ENCODE data around the gene RREB1. TPM values are rescaled to one million over a fixed set of nuclear protein-coding genes. Genes with fewer than 3 reads are reported as not detected.

Gene RREB1
- total and polyA plus RNA-seq, 2 experiments from 2014 or later: 8.5 to 25.5 TPM

DNA sequence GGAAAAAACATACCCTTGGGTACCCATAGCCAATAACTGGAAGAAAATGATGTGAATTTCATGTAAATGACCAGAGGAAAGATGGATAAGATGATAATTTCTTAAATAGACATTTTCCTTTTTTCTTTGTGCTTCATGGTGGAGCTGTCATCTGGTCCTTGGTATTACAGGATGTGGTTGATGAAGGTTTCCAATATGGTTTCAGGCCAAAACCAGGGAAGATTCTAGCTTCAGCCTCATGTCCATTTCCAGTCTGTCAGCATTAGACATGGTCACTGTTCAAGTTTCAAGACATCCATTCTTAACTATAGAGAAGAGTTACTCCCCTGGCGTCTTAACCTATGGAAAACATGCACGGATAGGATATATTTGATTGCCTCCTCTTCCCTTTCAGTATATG lies 141.6 kb downstream of the RREB1 start:
- H3K36me3 Mint-ChIP-seq (ENCODE audit: low read depth): peaks cover 17% of the 10 kb centered on the region; the same call in 2 of the 3 replicates
- no peaks in the 10 kb centered on the region for H3K36me3 ChIP-seq (ENCODE audit: insufficient read depth)

DNA sequence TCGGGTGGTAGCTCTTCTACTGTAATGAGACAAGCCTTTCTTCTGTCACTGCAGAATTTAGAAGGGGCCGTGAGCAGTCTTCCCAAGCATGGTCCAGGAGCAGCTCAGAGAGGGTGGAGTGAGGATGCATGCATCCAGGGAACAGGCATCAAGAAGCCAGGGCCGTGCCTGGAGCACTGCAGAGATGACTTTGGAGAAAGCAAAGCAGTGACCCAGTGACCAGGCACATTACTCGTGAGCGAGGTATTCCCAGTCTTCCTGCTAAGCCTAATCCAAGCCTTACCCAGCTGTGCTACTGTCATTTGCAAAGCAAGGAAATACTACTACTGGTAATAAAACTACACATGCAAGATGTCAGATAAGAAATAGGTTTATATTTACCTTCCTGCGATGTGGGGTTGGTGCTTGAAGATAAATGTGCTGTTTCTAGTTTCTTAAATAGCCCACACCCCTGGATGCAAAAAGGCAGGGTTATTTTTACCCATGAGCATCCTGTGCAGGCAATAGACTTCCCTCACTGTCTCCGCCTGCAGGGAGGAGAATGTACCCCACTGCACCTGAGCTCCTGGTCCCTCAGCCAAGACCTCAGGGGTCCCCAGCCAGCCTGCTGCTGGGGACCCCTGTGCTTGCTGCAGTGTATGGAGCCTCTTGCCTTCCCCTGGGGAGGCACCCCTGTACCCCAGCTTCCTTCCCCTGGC lies 142.3 kb downstream of the RREB1 start:
- Histone ChIP-seq H3K27me3 (ENCODE audit: insufficient read depth) (no peaks in the 10 kb centered on the region), H3K9me2 (ENCODE audit: insufficient read depth) (no peaks in the 10 kb centered on the region), H2AFZ (no peak overlapping the region), H4K20me1 (replicated peaks; ENCODE audit: insufficient read depth) (no peaks in the 10 kb centered on the region), H3K79me2 (replicated peaks; ENCODE audit: insufficient read depth) (no peaks in the 10 kb centered on the region), H3K4me1 (ENCODE audit: insufficient read depth) (no peaks in the 10 kb centered on the region), H3K27ac (ENCODE audit: low read depth) (no peak overlapping the region), H3K36me3 (ENCODE audit: insufficient read depth) (no peaks in the 10 kb centered on the region), H3K4me2 (no peak overlapping the region), H3F3A (replicated peaks; ENCODE audit: low read depth) (no peaks in the 10 kb centered on the region), H3K4me3 (no peak overlapping the region)
- Mint-ChIP-seq H3K4me3 (no peak overlapping the region), H3K4me1 (no peaks in the 10 kb centered on the region), H3K27me3 (ENCODE audit: insufficient read depth, low read depth, poor library complexity) (peaks cover 9% of the 10 kb centered on the region), H3K36me3 (ENCODE audit: low read depth) (peaks cover 15% of the 10 kb centered on the region; the same call in 2 of the 3 replicates), H3K27ac (no peak overlapping the region), H3K9me3 (peaks cover 2% of the 10 kb centered on the region; the same call in 2 of the 3 replicates)
- no peak for DNase-seq (ENCODE audit: low spot score)
- TF ChIP-seq ZNF331 (CRISPR knock-in tag; IDR thresholded peaks at IDR 0.05; ENCODE audit: low read depth): no peak
- TF ChIP-seq, protein P1, sequence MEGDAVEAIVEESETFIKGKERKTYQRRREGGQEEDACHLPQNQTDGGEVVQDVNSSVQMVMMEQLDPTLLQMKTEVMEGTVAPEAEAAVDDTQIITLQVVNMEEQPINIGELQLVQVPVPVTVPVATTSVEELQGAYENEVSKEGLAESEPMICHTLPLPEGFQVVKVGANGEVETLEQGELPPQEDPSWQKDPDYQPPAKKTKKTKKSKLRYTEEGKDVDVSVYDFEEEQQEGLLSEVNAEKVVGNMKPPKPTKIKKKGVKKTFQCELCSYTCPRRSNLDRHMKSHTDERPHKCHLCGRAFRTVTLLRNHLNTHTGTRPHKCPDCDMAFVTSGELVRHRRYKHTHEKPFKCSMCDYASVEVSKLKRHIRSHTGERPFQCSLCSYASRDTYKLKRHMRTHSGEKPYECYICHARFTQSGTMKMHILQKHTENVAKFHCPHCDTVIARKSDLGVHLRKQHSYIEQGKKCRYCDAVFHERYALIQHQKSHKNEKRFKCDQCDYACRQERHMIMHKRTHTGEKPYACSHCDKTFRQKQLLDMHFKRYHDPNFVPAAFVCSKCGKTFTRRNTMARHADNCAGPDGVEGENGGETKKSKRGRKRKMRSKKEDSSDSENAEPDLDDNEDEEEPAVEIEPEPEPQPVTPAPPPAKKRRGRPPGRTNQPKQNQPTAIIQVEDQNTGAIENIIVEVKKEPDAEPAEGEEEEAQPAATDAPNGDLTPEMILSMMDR (conservative IDR thresholded peaks at IDR 0.05; ENCODE audit: low read depth in 2 of 2): 0 out of 4 replicates have a peak, but pooled peaks of 1 of the 2 experiments have one; percentile 10
- ATAC-seq: no peak

More for the DNA sequence above, 141.6 kb downstream of the RREB1 start:
- H3K27me3 Mint-ChIP-seq (ENCODE audit: insufficient read depth, low read depth, poor library complexity): peaks cover 6% of the 10 kb centered on the region
- no peak overlapping the region for H3K4me3 Mint-ChIP-seq
- DNase-seq (ENCODE audit: low spot score) (no peak), ATAC-seq (no peak)
- Histone ChIP-seq H3K79me2 (replicated peaks; ENCODE audit: insufficient read depth) (no peaks in the 10 kb centered on the region), H3K27ac (ENCODE audit: low read depth) (no peak overlapping the region), H3F3A (replicated peaks; ENCODE audit: low read depth) (no peaks in the 10 kb centered on the region), H2AFZ (no peak overlapping the region), H3K4me2 (no peak overlapping the region), H3K4me1 (ENCODE audit: insufficient read depth) (no peaks in the 10 kb centered on the region), H3K4me3 (no peak overlapping the region), H3K9me2 (ENCODE audit: insufficient read depth) (no peaks in the 10 kb centered on the region), H4K20me1 (replicated peaks; ENCODE audit: insufficient read depth) (no peaks in the 10 kb centered on the region), H3K27me3 (ENCODE audit: insufficient read depth) (no peaks in the 10 kb centered on the region)
- H3K4me1 Mint-ChIP-seq: no peaks in the 10 kb centered on the region
- TF ChIP-seq, protein P1 (conservative IDR thresholded peaks at IDR 0.05; ENCODE audit: low read depth in 2 of 2): no peak
- H3K27ac Mint-ChIP-seq: no peak overlapping the region
- H3K9me3 Mint-ChIP-seq: no peaks in the 10 kb centered on the region; the same call in 2 of the 3 replicates

DNA sequence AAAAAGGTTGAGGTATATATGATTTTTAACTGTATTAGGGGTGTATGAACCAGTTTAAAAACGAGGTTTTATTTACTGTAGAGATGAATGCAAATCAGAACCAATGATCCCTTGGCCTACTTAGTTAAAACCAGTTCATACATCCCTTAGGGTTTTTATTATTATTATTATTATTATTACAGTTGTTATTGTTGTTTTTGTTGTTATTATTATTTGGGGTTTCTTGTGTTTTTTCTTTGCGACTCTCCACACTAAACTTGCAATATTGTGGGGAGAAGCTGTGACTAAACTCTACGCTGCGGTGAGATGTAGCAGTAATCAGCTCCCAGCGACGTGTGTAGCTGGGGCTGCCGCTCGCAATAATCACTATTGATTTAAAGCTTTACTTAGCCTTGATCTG lies 143.1 kb downstream of the RREB1 start:
- Mint-ChIP-seq H3K36me3 (ENCODE audit: low read depth) (peaks cover 17% of the 10 kb centered on the region; the same call in 2 of the 3 replicates), H3K27me3 (ENCODE audit: insufficient read depth, low read depth, poor library complexity) (peaks cover 9% of the 10 kb centered on the region)
- TF ChIP-seq ZNF331 (CRISPR knock-in tag; IDR thresholded peaks at IDR 0.05; ENCODE audit: low read depth) (no peak), EZH2 (IDR thresholded peaks at IDR 0.05; ENCODE audit: low read depth, unreplicated experiment) (no peak)
- TF ChIP-seq, protein P2, sequence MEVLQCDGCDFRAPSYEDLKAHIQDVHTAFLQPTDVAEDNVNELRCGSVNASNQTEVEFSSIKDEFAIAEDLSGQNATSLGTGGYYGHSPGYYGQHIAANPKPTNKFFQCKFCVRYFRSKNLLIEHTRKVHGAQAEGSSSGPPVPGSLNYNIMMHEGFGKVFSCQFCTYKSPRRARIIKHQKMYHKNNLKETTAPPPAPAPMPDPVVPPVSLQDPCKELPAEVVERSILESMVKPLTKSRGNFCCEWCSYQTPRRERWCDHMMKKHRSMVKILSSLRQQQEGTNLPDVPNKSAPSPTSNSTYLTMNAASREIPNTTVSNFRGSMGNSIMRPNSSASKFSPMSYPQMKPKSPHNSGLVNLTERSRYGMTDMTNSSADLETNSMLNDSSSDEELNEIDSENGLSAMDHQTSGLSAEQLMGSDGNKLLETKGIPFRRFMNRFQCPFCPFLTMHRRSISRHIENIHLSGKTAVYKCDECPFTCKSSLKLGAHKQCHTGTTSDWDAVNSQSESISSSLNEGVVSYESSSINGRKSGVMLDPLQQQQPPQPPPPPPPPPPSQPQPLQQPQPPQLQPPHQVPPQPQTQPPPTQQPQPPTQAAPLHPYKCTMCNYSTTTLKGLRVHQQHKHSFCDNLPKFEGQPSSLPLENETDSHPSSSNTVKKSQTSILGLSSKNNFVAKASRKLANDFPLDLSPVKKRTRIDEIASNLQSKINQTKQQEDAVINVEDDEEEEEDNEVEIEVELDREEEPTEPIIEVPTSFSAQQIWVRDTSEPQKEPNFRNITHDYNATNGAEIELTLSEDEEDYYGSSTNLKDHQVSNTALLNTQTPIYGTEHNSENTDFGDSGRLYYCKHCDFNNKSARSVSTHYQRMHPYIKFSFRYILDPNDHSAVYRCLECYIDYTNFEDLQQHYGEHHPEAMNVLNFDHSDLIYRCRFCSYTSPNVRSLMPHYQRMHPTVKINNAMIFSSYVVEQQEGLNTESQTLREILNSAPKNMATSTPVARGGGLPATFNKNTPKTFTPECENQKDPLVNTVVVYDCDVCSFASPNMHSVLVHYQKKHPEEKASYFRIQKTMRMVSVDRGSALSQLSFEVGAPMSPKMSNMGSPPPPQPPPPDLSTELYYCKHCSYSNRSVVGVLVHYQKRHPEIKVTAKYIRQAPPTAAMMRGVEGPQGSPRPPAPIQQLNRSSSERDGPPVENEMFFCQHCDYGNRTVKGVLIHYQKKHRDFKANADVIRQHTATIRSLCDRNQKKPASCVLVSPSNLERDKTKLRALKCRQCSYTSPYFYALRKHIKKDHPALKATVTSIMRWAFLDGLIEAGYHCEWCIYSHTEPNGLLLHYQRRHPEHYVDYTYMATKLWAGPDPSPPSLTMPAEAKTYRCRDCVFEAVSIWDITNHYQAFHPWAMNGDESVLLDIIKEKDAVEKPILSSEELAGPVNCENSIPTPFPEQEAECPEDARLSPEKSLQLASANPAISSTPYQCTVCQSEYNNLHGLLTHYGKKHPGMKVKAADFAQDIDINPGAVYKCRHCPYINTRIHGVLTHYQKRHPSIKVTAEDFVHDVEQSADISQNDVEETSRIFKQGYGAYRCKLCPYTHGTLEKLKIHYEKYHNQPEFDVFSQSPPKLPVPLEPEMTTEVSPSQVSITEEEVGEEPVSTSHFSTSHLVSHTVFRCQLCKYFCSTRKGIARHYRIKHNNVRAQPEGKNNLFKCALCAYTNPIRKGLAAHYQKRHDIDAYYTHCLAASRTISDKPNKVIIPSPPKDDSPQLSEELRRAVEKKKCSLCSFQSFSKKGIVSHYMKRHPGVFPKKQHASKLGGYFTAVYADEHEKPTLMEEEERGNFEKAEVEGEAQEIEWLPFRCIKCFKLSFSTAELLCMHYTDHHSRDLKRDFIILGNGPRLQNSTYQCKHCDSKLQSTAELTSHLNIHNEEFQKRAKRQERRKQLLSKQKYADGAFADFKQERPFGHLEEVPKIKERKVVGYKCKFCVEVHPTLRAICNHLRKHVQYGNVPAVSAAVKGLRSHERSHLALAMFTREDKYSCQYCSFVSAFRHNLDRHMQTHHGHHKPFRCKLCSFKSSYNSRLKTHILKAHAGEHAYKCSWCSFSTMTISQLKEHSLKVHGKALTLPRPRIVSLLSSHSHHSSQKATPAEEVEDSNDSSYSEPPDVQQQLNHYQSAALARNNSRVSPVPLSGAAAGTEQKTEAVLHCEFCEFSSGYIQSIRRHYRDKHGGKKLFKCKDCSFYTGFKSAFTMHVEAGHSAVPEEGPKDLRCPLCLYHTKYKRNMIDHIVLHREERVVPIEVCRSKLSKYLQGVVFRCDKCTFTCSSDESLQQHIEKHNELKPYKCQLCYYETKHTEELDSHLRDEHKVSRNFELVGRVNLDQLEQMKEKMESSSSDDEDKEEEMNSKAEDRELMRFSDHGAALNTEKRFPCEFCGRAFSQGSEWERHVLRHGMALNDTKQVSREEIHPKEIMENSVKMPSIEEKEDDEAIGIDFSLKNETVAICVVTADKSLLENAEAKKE (CRISPR knock-in tag; IDR thresholded peaks at IDR 0.05): no peak

More for the DNA sequence above, 143.1 kb downstream of the RREB1 start:
- no peaks in the 10 kb centered on the region for H3K4me1 Mint-ChIP-seq
- H3K9me3 Mint-ChIP-seq: peaks cover 9% of the 10 kb centered on the region; the same call in 2 of the 3 replicates
- Histone ChIP-seq H4K20me1 (replicated peaks; ENCODE audit: insufficient read depth) (no peaks in the 10 kb centered on the region), H2AFZ (no peak overlapping the region), H3K27ac (ENCODE audit: low read depth) (no peak overlapping the region), H3K4me3 (no peak overlapping the region), H3K79me2 (replicated peaks; ENCODE audit: insufficient read depth) (no peaks in the 10 kb centered on the region), H3K27me3 (ENCODE audit: insufficient read depth) (no peaks in the 10 kb centered on the region), H3K4me2 (no peak overlapping the region), H3K9me2 (ENCODE audit: insufficient read depth) (no peaks in the 10 kb centered on the region), H3K36me3 (ENCODE audit: insufficient read depth) (no peaks in the 10 kb centered on the region), H3K4me1 (ENCODE audit: insufficient read depth) (no peaks in the 10 kb centered on the region), H3F3A (replicated peaks; ENCODE audit: low read depth) (no peaks in the 10 kb centered on the region)
- H3K27ac Mint-ChIP-seq: no peak overlapping the region
- no peak overlapping the region for H3K4me3 Mint-ChIP-seq
- DNase-seq (ENCODE audit: low spot score): no peak
- ATAC-seq: no peak

All from GM23338 (cell line).